ENCODE measurements around the gene ZC3H4. TPM values are rescaled to one million over a fixed set of nuclear protein-coding genes. Genes with fewer than 3 reads are reported as not detected.

Gene ZC3H4
- total RNA-seq, 4 donors from 2014 or later, result 13.1 to 20.9 (median 18.0) TPM

GRCh38 chr19:47124937-47125668 lies 11.5 kb upstream of the ZC3H4 start:
- TF ChIP-seq CTCF (IDR thresholded peaks at IDR 0.05), result no peak
- no peak for DNase-seq (ENCODE audit: low spot score)
- ATAC-seq (ENCODE audit: low FRiP score), result peak; percentile 62

GRCh38 chr19:47123406-47123805 lies 9.8 kb upstream of the ZC3H4 start:
- DNase-seq (ENCODE audit: low spot score) (no peak), ATAC-seq (ENCODE audit: low FRiP score) (no peak)
- no peak for TF ChIP-seq CTCF (IDR thresholded peaks at IDR 0.05)

- no peak for DNase-seq (ENCODE audit: low spot score)
- TF ChIP-seq CTCF (IDR thresholded peaks at IDR 0.05), result no peak
- no peak for ATAC-seq (ENCODE audit: low FRiP score)
These were observed 9.1 kb upstream of the ZC3H4 start for GRCh38 chr19:47122359-47123335.

GRCh38 chr19:47120470-47121067 lies 7.0 kb upstream of the ZC3H4 start:
- DNase-seq (ENCODE audit: low spot score), result no peak
- no peak for ATAC-seq (ENCODE audit: low FRiP score)
- no peak for TF ChIP-seq CTCF (IDR thresholded peaks at IDR 0.05)

- no peak for DNase-seq (ENCODE audit: low spot score)
- no peak for TF ChIP-seq CTCF (IDR thresholded peaks at IDR 0.05)
- ATAC-seq (ENCODE audit: low FRiP score), result no peak
These were observed 475 bp upstream of the ZC3H4 start for GRCh38 chr19:47113850-47114651.

Measured in omental fat pad (tissue), 4 donors.